CD8-positive, alpha-beta memory T cell (primary cell): ENCODE data around the gene DDX43. TPM values are rescaled to one million over a fixed set of nuclear protein-coding genes. Genes with fewer than 3 reads are reported as not detected.
A peak's percentile ranks its signal among the peaks of the same experiment; 100 is the strongest.

ENCODE experiments used
- CTCF ChIA-PET: fragments of 350-600 bp; sonication (Branson Sonifier 250); formaldehyde crosslinking; loops from one replicate; lab custom pipeline; 2021; ENCODE audit warnings: antibody characterized with exemption; lab: Charles Lee
- POLR2A ChIA-PET: fragments of 350-600 bp; sonication (Branson Sonifier 250); formaldehyde crosslinking; loops from one replicate; lab custom pipeline; 2021; ENCODE audit warnings: antibody characterized with exemption; lab: Charles Lee
- DNase-seq, 5 donors: peaks; one replicate each; pipeline versions ENCODE4 v3.0.0 to v3.0.0-alpha.2; 2020 to 2022; ENCODE audit warnings: mixed read lengths in 1 of 5
- H3K27ac ChIP-seq: one replicate; pipeline ENCODE4 v1.7.0; 2013; ENCODE audit warnings: low read depth, mild to moderate bottlenecking, low read length, moderate library complexity
- H3K27me3 ChIP-seq: 2 replicates; pipeline ENCODE4 v1.7.0; 2013; ENCODE audit warnings: low read length, mild to moderate bottlenecking; ENCODE audit not compliant: insufficient read depth, poor library complexity, severe bottlenecking
- H3K36me3 ChIP-seq: 2 replicates; pipeline ENCODE4 v1.7.0; 2013; ENCODE audit warnings: mild to moderate bottlenecking, low read length, moderate library complexity; ENCODE audit not compliant: insufficient read depth
- H3K4me1 ChIP-seq: 2 replicates; pipeline ENCODE4 v1.7.0; 2013; ENCODE audit warnings: mild to moderate bottlenecking, low read length, moderate library complexity; ENCODE audit not compliant: insufficient read depth
- H3K4me3 ChIP-seq: 2 replicates; pipeline ENCODE4 v1.7.0; 2013; ENCODE audit warnings: mild to moderate bottlenecking, low read length
- H3K9me3 ChIP-seq: 2 replicates; pipeline ENCODE4 v1.7.0; 2013; ENCODE audit warnings: mild to moderate bottlenecking, low read length
- H3K27ac Mint-ChIP-seq, 8 donors: one replicate each; pipeline ENCODE4 v1.8.0; 2020 to 2021; ENCODE audit warnings: mixed read lengths in 8 of 8, mild to moderate bottlenecking in 6 of 8, inconsistent platforms in 3 of 8, moderate library complexity in 3 of 8
- H3K27me3 Mint-ChIP-seq, 2 donors: one replicate each; pipeline ENCODE4 v1.8.0; 2020 to 2021; ENCODE audit warnings: mixed read lengths in 2 of 2, mild to moderate bottlenecking in 1 of 2, moderate library complexity in 1 of 2
- H3K36me3 Mint-ChIP-seq, 3 donors: one replicate each; pipeline ENCODE4 v1.8.0; 2020 to 2021; ENCODE audit warnings: mixed read lengths in 3 of 3, inconsistent platforms in 1 of 3, mild to moderate bottlenecking in 1 of 3
- H3K4me1 Mint-ChIP-seq, 3 donors: one replicate each; pipeline ENCODE4 v1.8.0; 2020 to 2021; ENCODE audit warnings: mixed read lengths in 3 of 3, inconsistent platforms in 1 of 3, mild to moderate bottlenecking in 1 of 3
- H3K4me3 Mint-ChIP-seq, 7 donors: one replicate each; pipeline ENCODE4 v1.8.0; 2020 to 2021; ENCODE audit warnings: mixed read lengths in 7 of 7, mild to moderate bottlenecking in 6 of 7, moderate library complexity in 4 of 7, inconsistent platforms in 2 of 7
- H3K9me3 Mint-ChIP-seq, 5 donors: one replicate each; pipeline ENCODE4 v1.8.0; 2020 to 2022; ENCODE audit warnings: mixed read lengths in 5 of 5, mild to moderate bottlenecking in 3 of 5, moderate library complexity in 2 of 5, inconsistent platforms in 1 of 5
- polyA plus RNA-seq: library from polyadenylated mRNA; unstranded; fragments of 300-500 nt; fragmentation: Illumina TruSeq; gene quantifications from one replicate; pipeline ENCODE4 v1.2.3, GENCODE V29; 2021
- total RNA-seq, 2 experiments: library from RNA; stranded (reverse); gene quantifications; one replicate each; pipeline ENCODE4 v1.2.3, GENCODE V29; 2021

Gene DDX43
- total RNA-seq (under 1 TPM; 0.71 to 0.98 TPM), polyA plus RNA-seq (1.6 TPM)

GRCh38 chr6:73394577-73395354 is at the start of gene DDX43:
DDX43 (plus strand) TSS chr6:73394828; CDS start chr6:73394906, 78 bp downstream.
- H3K4me3 ChIP-seq, result no peak within 1 kb of the TSS
- POLR2A ChIA-PET, result interaction anchor here (1.0 to 3.0 kb wide), 2 partner anchors 67 to 258 kb away, joined by 3 to 10 read pairs; partner anchors contain the start of gene MTO1
- H3K27me3 Mint-ChIP-seq, result no peaks in the 10 kb centered on the region
- CTCF ChIA-PET, result interaction anchor here (1.5 kb wide), 1 partner anchor 67 kb away, joined by 5 read pairs; the partner anchor contains the start of gene MTO1
- peak within 1 kb of the TSS; percentile 52 to 94 (median 90) for H3K27ac Mint-ChIP-seq
- H3K36me3 ChIP-seq, result no peaks in the 10 kb centered on the region
- H3K27ac ChIP-seq, result peak within 1 kb of the TSS; percentile 67
- no peaks in the 10 kb centered on the region for H3K9me3 ChIP-seq
- H3K4me1 Mint-ChIP-seq, result peaks cover 15 to 35% (median 19%) of the 10 kb centered on the region in 3 donors
- DNase-seq, result peak; percentile 21 to 79 (median 52)
- H3K36me3 Mint-ChIP-seq, result peaks cover 0 to 2% (median 0%) of the 10 kb centered on the region in 3 donors
- H3K27me3 ChIP-seq, result no peaks in the 10 kb centered on the region
- no peaks in the 10 kb centered on the region for H3K9me3 Mint-ChIP-seq
- no peaks in the 10 kb centered on the region for H3K4me1 ChIP-seq
- peak within 1 kb of the TSS; percentile 69 to 97 (median 80) for H3K4me3 Mint-ChIP-seq

DNA sequence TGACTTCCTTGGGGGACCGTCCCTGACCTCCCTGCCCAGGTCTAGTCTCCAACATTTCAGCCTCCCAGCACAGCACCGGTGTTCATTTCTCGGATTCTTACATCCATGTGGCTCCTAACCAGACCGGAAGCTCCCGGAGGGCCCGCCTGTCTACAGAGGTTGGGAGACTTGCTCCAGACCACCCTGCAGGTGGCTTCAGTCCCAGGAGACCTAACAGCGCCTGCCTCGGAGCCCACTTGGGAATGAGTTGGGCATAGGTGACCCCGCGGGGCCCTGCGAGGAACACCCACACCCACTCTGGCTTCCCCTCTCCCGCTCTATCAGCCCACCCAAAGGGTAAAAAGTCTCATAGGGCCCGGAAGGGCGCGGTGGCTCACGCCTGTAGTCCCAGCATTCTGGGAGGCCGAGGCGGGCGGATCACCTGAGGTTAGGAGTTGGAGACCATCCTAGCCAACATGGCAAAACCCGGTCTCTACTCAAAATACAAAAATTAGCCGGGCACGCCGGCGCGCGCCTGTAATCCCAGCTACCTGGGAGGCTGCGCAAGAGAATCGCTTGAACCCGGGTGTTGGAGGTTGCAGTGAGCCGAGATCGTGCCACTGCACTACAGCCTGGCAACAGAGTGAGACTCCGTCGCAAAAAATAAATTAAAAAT is 46.0 kb upstream of the DDX43 start:
- H3K27me3 Mint-ChIP-seq, result peaks cover 17 to 38% of the 10 kb centered on the region in 2 donors
- H3K27ac Mint-ChIP-seq, result no peak overlapping the region
- H3K36me3 Mint-ChIP-seq, result peaks cover 0 to 3% (median 0%) of the 10 kb centered on the region in 3 donors
- H3K9me3 Mint-ChIP-seq, result no peaks in the 10 kb centered on the region
- H3K36me3 ChIP-seq, result no peaks in the 10 kb centered on the region
- no peak overlapping the region for H3K27ac ChIP-seq
- no peaks in the 10 kb centered on the region for H3K4me1 ChIP-seq
- no peak for DNase-seq
- H3K27me3 ChIP-seq, result peaks cover 6% of the 10 kb centered on the region
- H3K9me3 ChIP-seq, result no peaks in the 10 kb centered on the region
- ChIA-PET POLR2A (no interaction called here), CTCF (no interaction called here)
- peak overlapping the region in 1 of 7 donors; percentile 40 for H3K4me3 Mint-ChIP-seq
- H3K4me1 Mint-ChIP-seq, result peaks cover 0 to 4% (median 0%) of the 10 kb centered on the region in 3 donors
- no peak overlapping the region for H3K4me3 ChIP-seq

DNA sequence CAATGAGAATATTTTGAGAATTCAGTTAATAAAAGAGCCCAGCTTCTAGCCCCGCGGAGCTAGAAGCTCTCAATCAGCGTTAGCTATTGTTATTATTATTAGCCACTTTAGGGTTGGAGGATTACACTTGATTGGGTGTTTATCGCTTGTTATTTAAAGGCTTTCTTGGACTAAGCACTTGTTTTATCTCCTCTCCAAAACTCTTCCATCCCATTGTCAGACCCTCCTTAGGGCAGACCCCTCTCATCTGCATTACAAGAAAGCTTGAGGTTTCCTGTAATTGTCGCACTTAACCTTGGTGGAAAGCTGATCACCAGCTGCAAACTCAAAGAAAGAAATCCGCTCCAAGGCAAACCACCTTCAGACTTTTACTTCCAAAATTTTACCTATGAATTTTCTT is 45.3 kb upstream of the DDX43 start:
- H3K36me3 ChIP-seq, result no peaks in the 10 kb centered on the region
- no peak for DNase-seq
- peaks cover 0 to 3% (median 0%) of the 10 kb centered on the region in 3 donors for H3K36me3 Mint-ChIP-seq
- peaks cover 17 to 38% of the 10 kb centered on the region in 2 donors for H3K27me3 Mint-ChIP-seq
- no peak overlapping the region for H3K4me3 ChIP-seq
- ChIA-PET CTCF (no interaction called here), POLR2A (no interaction called here)
- H3K4me1 ChIP-seq, result no peaks in the 10 kb centered on the region
- no peaks in the 10 kb centered on the region for H3K9me3 ChIP-seq
- no peak overlapping the region for H3K27ac Mint-ChIP-seq
- H3K4me3 Mint-ChIP-seq, result peak overlapping the region in 1 of 7 donors; percentile 44
- peaks cover 6% of the 10 kb centered on the region for H3K27me3 ChIP-seq
- H3K4me1 Mint-ChIP-seq, result peaks cover 0 to 4% (median 0%) of the 10 kb centered on the region in 3 donors
- H3K9me3 Mint-ChIP-seq, result no peaks in the 10 kb centered on the region
- no peak overlapping the region for H3K27ac ChIP-seq

DNA sequence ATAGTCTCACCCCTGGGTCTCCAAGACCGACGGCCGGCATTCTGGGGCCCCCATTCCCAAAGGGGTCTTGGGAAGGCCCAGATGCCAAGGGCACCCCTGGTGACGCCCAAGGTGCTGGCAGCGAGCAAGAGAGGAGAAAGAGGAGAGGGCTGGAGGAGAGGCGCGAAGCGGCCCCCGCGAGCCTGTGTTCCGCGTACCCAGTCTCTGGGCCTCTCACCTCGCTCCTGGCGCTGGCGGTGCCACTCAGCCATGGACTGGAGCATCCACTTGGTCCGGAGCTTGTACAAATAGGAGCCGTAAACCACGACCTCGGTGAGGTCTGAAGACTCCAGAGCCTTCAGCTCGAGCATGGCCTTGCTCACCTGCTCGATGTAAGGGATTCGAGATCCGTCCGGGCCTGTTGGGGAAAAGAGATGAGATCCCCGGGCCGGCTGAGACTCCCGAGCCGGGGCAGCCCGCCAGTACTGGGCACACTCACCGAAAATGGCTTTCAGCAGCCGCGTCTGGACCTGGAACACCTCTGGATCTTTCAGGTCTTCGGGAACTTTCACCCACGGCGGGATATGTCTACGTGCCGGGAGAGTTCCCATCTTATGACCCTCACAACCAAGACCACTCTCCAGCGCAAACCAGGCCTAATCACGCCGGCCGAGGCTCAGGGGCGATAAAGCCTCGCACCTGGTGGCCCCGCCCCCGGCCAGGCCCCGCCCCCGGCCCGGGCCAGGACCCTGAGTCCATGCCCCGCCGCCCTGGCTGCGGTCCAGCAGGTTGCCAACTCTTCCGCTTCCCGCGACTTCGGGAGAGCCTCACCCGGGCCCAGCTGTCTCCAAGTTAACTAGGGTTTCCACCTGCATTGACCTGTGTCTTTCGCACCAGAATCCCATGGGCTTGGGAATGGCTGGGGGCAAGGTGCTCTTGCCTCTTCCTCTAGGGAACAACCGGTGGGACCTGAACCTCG is 40.7 kb upstream of the DDX43 start, which contains the start of gene DPPA5:
TSS of gene DPPA5 (minus strand) at position 641 of the 958 bp plus-strand sequence. CDS start at position 590, 51 bp downstream.
- Histone ChIP-seq H3K4me1 (no peaks in the 10 kb centered on the region), H3K27ac (no peak within 1 kb of the TSS), H3K27me3 (no peaks in the 10 kb centered on the region), H3K4me3 (no peak within 1 kb of the TSS), H3K9me3 (no peaks in the 10 kb centered on the region), H3K36me3 (no peaks in the 10 kb centered on the region)
- no peak for DNase-seq
- ChIA-PET POLR2A (no interaction called here), CTCF (interaction anchor here (0.9 kb wide), 1 partner anchor 27 kb away, joined by 4 read pairs; no protein-coding TSS in a partner anchor)
- H3K4me1 Mint-ChIP-seq, result peaks cover 0 to 4% (median 0%) of the 10 kb centered on the region in 3 donors
- no peaks in the 10 kb centered on the region for H3K9me3 Mint-ChIP-seq
- no peaks in the 10 kb centered on the region for H3K36me3 Mint-ChIP-seq
- H3K27me3 Mint-ChIP-seq, result peaks cover 7 to 26% of the 10 kb centered on the region in 2 donors
- peak within 1 kb of the TSS in 1 of 8 donors; percentile 66 for H3K27ac Mint-ChIP-seq
- no peak within 1 kb of the TSS for H3K4me3 Mint-ChIP-seq

- Mint-ChIP-seq H3K4me3 (no peak within 1 kb of the TSS), H3K27me3 (peaks cover 0 to 6% of the 10 kb centered on the region in 2 donors), H3K27ac (no peak within 1 kb of the TSS), H3K9me3 (no peaks in the 10 kb centered on the region), H3K36me3 (no peaks in the 10 kb centered on the region), H3K4me1 (no peaks in the 10 kb centered on the region)
- CTCF ChIA-PET, result no interaction called here
- Histone ChIP-seq H3K9me3 (no peaks in the 10 kb centered on the region), H3K4me1 (no peaks in the 10 kb centered on the region), H3K4me3 (no peak within 1 kb of the TSS), H3K27me3 (no peaks in the 10 kb centered on the region), H3K27ac (no peak within 1 kb of the TSS), H3K36me3 (no peaks in the 10 kb centered on the region)
- no peak for DNase-seq
- POLR2A ChIA-PET, result no interaction called here
These were observed 32.3 kb upstream of the DDX43 start, which contains the start of gene KHDC3L for GRCh38 chr6:73362358-73362757. KHDC3L (plus strand) TSS chr6:73362658; CDS start chr6:73362730, 72 bp downstream.

DNA sequence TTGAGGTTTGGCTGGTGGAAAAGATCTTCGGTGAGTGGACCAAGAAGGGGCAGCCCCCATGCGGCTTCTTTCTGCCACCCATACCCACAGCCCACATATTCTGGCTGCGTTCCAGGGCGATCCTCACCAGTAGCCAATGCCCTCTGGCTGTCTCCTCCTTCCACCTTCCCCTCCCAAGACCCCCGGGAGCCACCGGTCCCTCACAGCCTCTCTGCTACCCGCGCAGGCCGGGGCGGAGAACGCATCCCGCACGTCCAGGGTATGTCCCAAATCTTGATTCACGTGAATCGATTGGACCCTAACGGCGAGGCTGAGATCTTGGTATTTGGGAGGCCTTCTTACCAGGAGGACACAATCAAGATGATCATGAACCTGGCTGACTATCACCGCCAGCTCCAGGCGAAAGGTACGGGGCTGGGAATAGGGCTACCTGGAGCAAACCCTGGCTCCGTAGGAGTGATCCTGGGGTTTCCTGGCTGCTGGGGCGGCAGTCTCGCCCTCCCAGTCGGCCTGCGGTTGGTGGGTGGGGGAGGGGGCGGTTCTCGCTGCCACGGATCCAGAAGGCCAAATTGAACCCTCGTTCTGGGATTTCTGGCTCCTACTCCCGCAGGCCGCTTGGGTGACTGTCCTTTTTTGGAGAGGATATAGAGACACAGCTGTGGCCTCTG is 31.6 kb upstream of the DDX43 start:
- Histone ChIP-seq H3K36me3 (no peaks in the 10 kb centered on the region), H3K4me3 (no peak overlapping the region), H3K4me1 (no peaks in the 10 kb centered on the region), H3K27me3 (no peaks in the 10 kb centered on the region), H3K9me3 (no peaks in the 10 kb centered on the region), H3K27ac (no peak overlapping the region)
- H3K36me3 Mint-ChIP-seq, result no peaks in the 10 kb centered on the region
- ChIA-PET CTCF (interaction anchor here (1.1 kb wide), 1 partner anchor 25 kb away, joined by 3 read pairs; no protein-coding TSS in a partner anchor), POLR2A (no interaction called here)
- H3K4me3 Mint-ChIP-seq, result no peak overlapping the region
- no peaks in the 10 kb centered on the region for H3K9me3 Mint-ChIP-seq
- no peaks in the 10 kb centered on the region for H3K4me1 Mint-ChIP-seq
- no peak for DNase-seq
- H3K27ac Mint-ChIP-seq, result no peak overlapping the region
- peaks cover 0 to 6% of the 10 kb centered on the region in 2 donors for H3K27me3 Mint-ChIP-seq

- Histone ChIP-seq H3K27ac (no peak overlapping the region), H3K36me3 (no peaks in the 10 kb centered on the region), H3K4me1 (no peaks in the 10 kb centered on the region), H3K4me3 (no peak overlapping the region), H3K9me3 (no peaks in the 10 kb centered on the region), H3K27me3 (no peaks in the 10 kb centered on the region)
- DNase-seq, result no peak
- Mint-ChIP-seq H3K4me3 (no peak overlapping the region), H3K9me3 (no peaks in the 10 kb centered on the region), H3K27me3 (peaks cover 0 to 6% of the 10 kb centered on the region in 2 donors), H3K27ac (peak overlapping the region in 1 of 8 donors; percentile 19), H3K36me3 (no peaks in the 10 kb centered on the region), H3K4me1 (no peaks in the 10 kb centered on the region)
- ChIA-PET POLR2A (no interaction called here), CTCF (interaction anchor here (1.1 kb wide), 1 partner anchor 25 kb away, joined by 3 read pairs; no protein-coding TSS in a partner anchor)
These were observed 31.1 kb upstream of the DDX43 start for GRCh38 chr6:73363537-73363875.
